GM19240 (cell line): ENCODE results near the gene ANP32D.
A peak's percentile ranks its signal among the peaks of the same experiment; 100 is the strongest.
"Not testable (repeated sequence)": the region's sequence is repeated elsewhere in the genome, so short reads cannot be mapped to it uniquely, and the experiment has no call there.

Experiments used
- DNase-seq: peaks from one replicate; pipeline ENCODE4 v3.0.0; 2011; ENCODE audit warnings: low spot score; ENCODE audit not compliant: insufficient read length

The ANP32D gene

GRCh38 chr12:48500281-48500680 is 27.9 kb downstream of the ANP32D start:
- DNase-seq = not testable (repeated sequence)

GRCh38 chr12:48506836-48507235 is 34.5 kb downstream of the ANP32D start:
- DNase-seq = not testable (repeated sequence)

GRCh38 chr12:48508987-48509386 is 36.6 kb downstream of the ANP32D start:
- no peak for DNase-seq

- DNase-seq = no peak
Observed at GRCh38 chr12:48510111-48510510, 37.8 kb downstream of the ANP32D start.

- DNase-seq = peak; percentile 11
Observed at GRCh38 chr12:48512855-48513254, 40.5 kb downstream of the ANP32D start.

- DNase-seq = no peak
Observed at GRCh38 chr12:48514728-48515127, 42.4 kb downstream of the ANP32D start.

GRCh38 chr12:48520381-48520780 is 48.0 kb downstream of the ANP32D start:
- DNase-seq = not testable (repeated sequence)
